AML-193 (cell line): ENCODE measurements around the gene XCL1.
"Not testable (repeated sequence)": the region's sequence is repeated elsewhere in the genome, so short reads cannot be mapped to it uniquely, and the experiment has no call there.

Experiments
- DNase-seq, 2 experiments: peaks; one replicate each; lab custom pipeline; 2025; lab: John Stamatoyannopoulos, UW

XCL1 gene

GRCh38 chr1:168567568-168567967 lies 8.8 kb upstream of the XCL1 start:
- no peak for DNase-seq

- no peak for DNase-seq
Observed at GRCh38 chr1:168568346-168568745, 8.1 kb upstream of the XCL1 start.

GRCh38 chr1:168570652-168571051 lies 5.8 kb upstream of the XCL1 start:
- DNase-seq: no peak

- DNase-seq: no peak
Observed at GRCh38 chr1:168572633-168573032, 3.8 kb upstream of the XCL1 start.

GRCh38 chr1:168574234-168574633 lies 2.2 kb upstream of the XCL1 start:
- peak; percentile 32 to 62 for DNase-seq

GRCh38 chr1:168578531-168579185 lies 2.3 kb downstream of the XCL1 start:
- DNase-seq: not testable (repeated sequence)

- not testable (repeated sequence) for DNase-seq
Observed at GRCh38 chr1:168580290-168580689, 3.9 kb downstream of the XCL1 start.

GRCh38 chr1:168580991-168581390 lies 4.6 kb downstream of the XCL1 start:
- not testable (repeated sequence) for DNase-seq

- DNase-seq: no peak
Observed at GRCh38 chr1:168581817-168582572, 5.6 kb downstream of the XCL1 start.

GRCh38 chr1:168582688-168583336 lies 6.4 kb downstream of the XCL1 start:
- DNase-seq: no peak

GRCh38 chr1:168583571-168583970 lies 7.2 kb downstream of the XCL1 start:
- DNase-seq: no peak

- DNase-seq: no peak
Observed at GRCh38 chr1:168585191-168585590, 8.8 kb downstream of the XCL1 start.

- no peak for DNase-seq
Observed at GRCh38 chr1:168585937-168586336, 9.5 kb downstream of the XCL1 start.

GRCh38 chr1:168589167-168589566 lies 12.8 kb downstream of the XCL1 start:
- DNase-seq: no peak

- no peak for DNase-seq
Observed at GRCh38 chr1:168591066-168591465, 14.7 kb downstream of the XCL1 start.

GRCh38 chr1:168591641-168592250 lies 15.3 kb downstream of the XCL1 start:
- no peak for DNase-seq

- not testable (repeated sequence) for DNase-seq
Observed at GRCh38 chr1:168595403-168595802, 19.0 kb downstream of the XCL1 start.

- DNase-seq: no peak
Observed at GRCh38 chr1:168598125-168598524, 21.7 kb downstream of the XCL1 start.

- no peak for DNase-seq
Observed at GRCh38 chr1:168598892-168599291, 22.5 kb downstream of the XCL1 start.

- DNase-seq: no peak
Observed at GRCh38 chr1:168599641-168600040, 23.2 kb downstream of the XCL1 start.

- DNase-seq: no peak
Observed at GRCh38 chr1:168601051-168601450, 24.6 kb downstream of the XCL1 start.

GRCh38 chr1:168603501-168604110 lies 27.2 kb downstream of the XCL1 start:
- DNase-seq: peak; percentile 32 to 44
